SJSA1 (cell line): ENCODE data around the gene MAGEB1. TPM values are rescaled to one million over a fixed set of nuclear protein-coding genes. Genes with fewer than 3 reads are reported as not detected.

Experiments used
- DNase-seq, 2 experiments: peaks; one replicate each; pipeline ENCODE4 v3.0.0-alpha.2; 2015 to 2020; ENCODE audit warnings: low spot score in 2 of 2, low read depth in 1 of 2
- H3K27ac ChIP-seq: fragments of 250-450 bp; sonication (Bioruptor Pico); 2 replicates; pipeline ENCODE4 v1.5.1; 2020; ENCODE audit warnings: mild to moderate bottlenecking, moderate library complexity
- H3K27me3 ChIP-seq: fragments of 250-450 bp; sonication (Bioruptor Pico); replicated peaks from 2 replicates; pipeline ENCODE4 v1.5.1; 2020; ENCODE audit warnings: mild to moderate bottlenecking, moderate library complexity
- H3K36me3 ChIP-seq: fragments of 250-450 bp; sonication (Bioruptor Pico); 2 replicates; pipeline ENCODE4 v1.5.1; 2020; ENCODE audit warnings: mild to moderate bottlenecking
- H3K4me1 ChIP-seq: fragments of 250-450 bp; sonication (Bioruptor Pico); replicated peaks from 2 replicates; pipeline ENCODE4 v1.6.1; 2021; ENCODE audit warnings: mild to moderate bottlenecking
- H3K4me3 ChIP-seq: fragments of 250-450 bp; sonication (Bioruptor Pico); 2 replicates; pipeline ENCODE4 v1.5.1; 2020; ENCODE audit warnings: mild to moderate bottlenecking
- H3K9me3 ChIP-seq: fragments of 250-450 bp; sonication (Bioruptor Pico); replicated peaks from 2 replicates; pipeline ENCODE4 v1.5.1; 2020; ENCODE audit warnings: mild to moderate bottlenecking
- total RNA-seq: library from RNA; depleted of rRNA; stranded (reverse); fragments of >200 nt; shearing (Covaris generic); gene quantifications from 2 replicates; pipeline ENCODE4 v1.2.3, GENCODE V29; 2014; rRNA removed

MAGEB1 gene, protein sequence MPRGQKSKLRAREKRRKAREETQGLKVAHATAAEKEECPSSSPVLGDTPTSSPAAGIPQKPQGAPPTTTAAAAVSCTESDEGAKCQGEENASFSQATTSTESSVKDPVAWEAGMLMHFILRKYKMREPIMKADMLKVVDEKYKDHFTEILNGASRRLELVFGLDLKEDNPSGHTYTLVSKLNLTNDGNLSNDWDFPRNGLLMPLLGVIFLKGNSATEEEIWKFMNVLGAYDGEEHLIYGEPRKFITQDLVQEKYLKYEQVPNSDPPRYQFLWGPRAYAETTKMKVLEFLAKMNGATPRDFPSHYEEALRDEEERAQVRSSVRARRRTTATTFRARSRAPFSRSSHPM
- total RNA-seq: not detected in 2 replicates

DNA sequence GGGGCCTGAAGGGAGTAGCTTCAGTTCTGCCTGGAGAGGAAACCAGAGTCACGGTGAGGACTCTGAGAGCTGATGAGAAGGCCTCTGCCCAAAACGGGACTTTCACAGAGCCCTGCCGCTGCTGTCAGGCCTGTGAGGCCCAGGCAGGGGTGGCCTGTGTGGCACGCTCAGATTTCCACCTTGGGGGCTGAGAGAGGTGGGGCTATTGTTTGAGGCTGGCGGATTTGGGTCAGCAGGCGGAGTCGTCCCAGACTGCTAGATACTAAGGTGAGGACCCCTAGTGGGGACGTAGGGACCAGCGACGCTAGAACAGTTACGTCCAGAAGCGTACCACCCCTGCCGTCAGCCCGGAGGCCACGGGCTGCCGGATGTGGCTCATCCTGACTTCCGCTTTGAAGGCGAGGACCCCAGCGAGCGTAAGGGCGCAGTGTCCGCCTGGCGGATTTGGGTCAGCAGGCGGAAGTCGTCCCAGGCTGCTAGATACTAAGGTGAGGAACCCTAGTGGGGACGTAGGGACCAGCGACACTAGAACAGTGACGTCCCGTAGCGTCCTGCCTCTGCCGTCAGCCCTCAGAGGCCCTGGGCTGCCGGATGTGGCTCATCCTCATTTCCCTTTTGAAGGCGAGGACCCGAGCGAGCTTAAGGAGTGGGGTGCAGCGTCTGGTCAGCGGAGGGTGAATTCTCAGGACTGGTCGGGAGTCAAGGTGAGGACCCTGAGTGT, at the start of gene MAGEB1:
MAGEB1 (plus strand) TSS at position 378 of the 721 bp plus-strand sequence. CDS start 3,348 bp downstream, outside the sequence.
- H3K4me3 ChIP-seq: no peak within 1 kb of the TSS
- H3K27me3 ChIP-seq: no peaks in the 10 kb centered on the region
- H3K36me3 ChIP-seq: no peaks in the 10 kb centered on the region
- H3K27ac ChIP-seq: no peak within 1 kb of the TSS
- H3K4me1 ChIP-seq: no peaks in the 10 kb centered on the region
- DNase-seq: no peak
- no peaks in the 10 kb centered on the region for H3K9me3 ChIP-seq

DNA sequence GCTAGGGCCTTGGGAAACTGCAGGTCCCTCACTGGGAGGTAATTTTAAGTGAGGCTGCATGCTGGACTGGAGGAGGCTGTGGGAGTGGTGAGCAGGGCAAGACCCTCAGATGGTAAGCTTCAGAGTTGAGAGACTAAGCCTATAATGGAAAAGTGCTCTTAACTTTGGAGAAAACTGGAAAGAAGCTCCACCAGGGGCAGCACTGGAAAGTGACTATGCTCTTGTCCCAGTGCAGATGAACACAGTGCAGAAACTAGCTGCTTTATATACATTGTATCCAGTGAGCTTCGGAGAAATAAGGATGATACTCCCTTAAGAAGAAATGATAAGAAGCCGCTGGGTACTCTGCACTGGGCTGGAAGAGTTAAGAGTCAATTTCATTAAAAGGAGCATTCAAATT, 34.8 kb upstream of the MAGEB1 start:
- H3K36me3 ChIP-seq: no peaks in the 10 kb centered on the region
- H3K4me3 ChIP-seq: no peak overlapping the region
- no peaks in the 10 kb centered on the region for H3K4me1 ChIP-seq
- no peak overlapping the region for H3K27ac ChIP-seq
- H3K9me3 ChIP-seq: no peaks in the 10 kb centered on the region
- no peak for DNase-seq
- H3K27me3 ChIP-seq: no peaks in the 10 kb centered on the region

DNA sequence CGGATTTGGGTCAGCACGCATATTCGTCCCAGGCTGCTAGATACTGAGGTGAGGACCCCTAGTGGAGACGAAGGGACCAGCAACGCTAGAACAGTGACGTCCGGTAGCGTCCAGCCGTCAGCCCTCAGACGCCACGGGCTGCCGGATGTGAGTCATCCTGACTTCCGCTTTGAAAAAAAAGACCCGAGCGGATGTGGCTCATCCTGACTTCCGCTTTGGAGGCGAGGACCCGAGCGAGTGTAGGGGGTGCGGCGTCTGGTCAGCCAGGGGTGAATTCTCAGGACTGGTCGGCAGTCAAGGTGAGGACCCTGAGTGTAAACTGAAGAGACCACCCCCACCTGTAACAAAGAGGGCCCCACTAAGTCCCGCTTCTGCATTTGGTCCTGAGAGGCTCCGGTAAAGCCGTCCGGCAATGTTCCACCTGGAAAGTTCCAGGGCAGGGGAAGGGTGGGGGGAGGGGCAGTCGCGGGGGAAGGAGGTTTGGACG, 31.5 kb upstream of the MAGEB1 start, which contains the start of gene MAGEB2:
MAGEB2 (plus strand) TSS at position 207 of the 487 bp plus-strand sequence. CDS start 3,018 bp downstream, outside the sequence.
- no peak for DNase-seq
- H3K27me3 ChIP-seq: no peaks in the 10 kb centered on the region
- H3K27ac ChIP-seq: no peak within 1 kb of the TSS
- H3K36me3 ChIP-seq: no peaks in the 10 kb centered on the region
- H3K4me3 ChIP-seq: no peak within 1 kb of the TSS
- H3K4me1 ChIP-seq: no peaks in the 10 kb centered on the region
- no peaks in the 10 kb centered on the region for H3K9me3 ChIP-seq

DNA sequence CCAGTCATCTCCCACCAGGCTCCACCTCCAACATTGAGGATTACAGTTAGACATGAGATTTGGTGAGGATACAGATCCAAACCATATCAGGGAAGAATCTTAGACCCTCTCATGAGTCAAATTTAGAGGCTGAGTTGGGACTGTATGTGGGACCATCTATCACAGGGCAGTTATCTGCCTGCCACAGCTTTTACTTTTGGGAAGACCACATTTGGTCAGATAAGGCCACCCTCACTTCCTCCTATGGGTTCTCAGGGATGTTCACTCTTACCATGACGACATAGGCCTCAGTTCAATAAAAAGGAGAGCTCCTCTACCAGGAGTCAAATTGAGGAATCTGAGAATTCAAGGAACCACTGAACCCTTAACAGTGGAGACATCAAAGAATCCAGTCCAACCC, 29.5 kb upstream of the MAGEB1 start:
- Histone ChIP-seq H3K27ac (no peak overlapping the region), H3K27me3 (no peaks in the 10 kb centered on the region), H3K9me3 (no peaks in the 10 kb centered on the region), H3K4me1 (no peaks in the 10 kb centered on the region), H3K36me3 (no peaks in the 10 kb centered on the region), H3K4me3 (no peak overlapping the region)
- DNase-seq: no peak

DNA sequence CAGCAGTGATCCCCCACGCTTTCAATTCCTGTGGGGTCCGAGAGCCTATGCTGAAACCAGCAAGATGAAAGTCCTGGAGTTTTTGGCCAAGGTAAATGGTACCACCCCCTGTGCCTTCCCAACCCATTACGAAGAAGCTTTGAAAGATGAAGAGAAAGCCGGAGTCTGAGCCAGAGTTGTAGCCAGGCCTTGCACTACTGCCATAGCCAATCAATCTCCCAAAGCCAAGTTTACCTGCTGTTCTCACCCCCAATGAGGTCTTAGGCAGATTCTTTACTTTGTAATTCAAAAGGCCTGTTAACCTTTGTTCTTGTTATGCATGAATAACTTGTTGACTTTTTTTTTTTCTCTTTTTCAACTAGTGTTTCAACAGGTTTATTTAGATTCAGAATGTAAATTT, 27.6 kb upstream of the MAGEB1 start:
- no peaks in the 10 kb centered on the region for H3K36me3 ChIP-seq
- no peaks in the 10 kb centered on the region for H3K4me1 ChIP-seq
- H3K27ac ChIP-seq: no peak overlapping the region
- no peaks in the 10 kb centered on the region for H3K9me3 ChIP-seq
- H3K4me3 ChIP-seq: no peak overlapping the region
- no peak for DNase-seq
- no peaks in the 10 kb centered on the region for H3K27me3 ChIP-seq

DNA sequence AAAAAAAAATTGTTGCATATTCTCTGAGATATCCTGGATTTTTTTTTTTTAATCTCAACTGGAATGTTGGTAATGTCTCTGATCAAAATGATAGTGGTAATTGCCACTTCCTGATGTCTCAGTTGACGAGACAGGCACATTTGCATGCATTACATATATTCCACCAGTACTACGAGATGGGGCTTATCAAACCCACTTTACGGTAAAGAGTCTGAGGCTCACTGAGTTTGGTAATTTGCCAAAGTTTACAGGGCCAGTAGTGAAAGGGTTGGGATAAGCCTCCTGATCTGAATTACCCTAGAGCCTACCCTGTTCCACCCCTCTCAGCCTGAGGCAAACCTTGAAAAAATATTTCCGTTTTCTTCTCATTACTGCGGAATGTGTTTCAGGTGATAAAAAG, 26.3 kb upstream of the MAGEB1 start:
- H3K27ac ChIP-seq: no peak overlapping the region
- H3K27me3 ChIP-seq: no peaks in the 10 kb centered on the region
- H3K4me1 ChIP-seq: no peaks in the 10 kb centered on the region
- H3K9me3 ChIP-seq: no peaks in the 10 kb centered on the region
- H3K4me3 ChIP-seq: no peak overlapping the region
- no peaks in the 10 kb centered on the region for H3K36me3 ChIP-seq
- DNase-seq: no peak

DNA sequence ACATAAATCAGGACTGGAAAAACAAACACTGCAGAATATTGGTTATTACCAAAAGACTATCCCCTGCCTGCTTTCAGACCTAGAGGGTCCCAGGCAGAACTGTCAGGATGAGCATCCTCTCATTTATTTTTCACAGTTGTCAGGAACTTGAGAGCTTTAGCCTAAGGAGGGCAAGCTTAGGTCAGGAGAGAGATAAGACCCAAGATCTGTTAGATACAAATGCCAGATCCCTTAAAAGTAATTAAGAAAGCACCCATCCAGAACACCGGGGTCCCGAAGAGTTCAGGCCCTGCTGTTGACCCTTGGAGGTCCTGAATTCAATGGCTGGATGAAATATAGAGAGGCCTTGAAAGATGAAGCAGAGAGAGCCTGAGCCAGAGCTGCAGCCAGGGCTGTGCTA, 22.4 kb upstream of the MAGEB1 start:
- no peaks in the 10 kb centered on the region for H3K36me3 ChIP-seq
- H3K27ac ChIP-seq: no peak overlapping the region
- no peaks in the 10 kb centered on the region for H3K4me1 ChIP-seq
- DNase-seq: no peak
- H3K4me3 ChIP-seq: no peak overlapping the region
- no peaks in the 10 kb centered on the region for H3K9me3 ChIP-seq
- H3K27me3 ChIP-seq: no peaks in the 10 kb centered on the region

DNA sequence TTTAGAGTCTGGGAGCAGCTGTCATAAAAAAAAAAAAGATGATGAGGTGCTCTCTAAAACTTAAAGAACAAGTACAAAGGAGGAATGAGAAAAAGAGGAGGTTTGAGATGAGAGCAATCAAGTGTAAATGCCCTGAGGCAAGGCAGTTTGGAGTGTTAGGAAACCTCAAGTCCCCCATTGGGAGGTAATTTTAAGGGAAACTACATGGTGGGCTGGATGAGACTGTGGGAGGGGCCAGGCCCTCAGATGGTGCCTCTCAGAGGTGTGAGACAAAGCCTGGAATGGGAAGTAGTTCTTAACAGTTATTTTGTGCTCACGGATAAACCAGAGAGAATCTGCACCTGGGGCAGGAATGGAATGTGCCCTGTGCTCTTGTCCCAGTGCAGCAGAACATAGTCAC, 18.4 kb upstream of the MAGEB1 start:
- H3K27me3 ChIP-seq: no peaks in the 10 kb centered on the region
- H3K36me3 ChIP-seq: no peaks in the 10 kb centered on the region
- H3K4me3 ChIP-seq: no peak overlapping the region
- H3K4me1 ChIP-seq: no peaks in the 10 kb centered on the region
- H3K9me3 ChIP-seq: no peaks in the 10 kb centered on the region
- H3K27ac ChIP-seq: no peak overlapping the region
- DNase-seq: no peak

DNA sequence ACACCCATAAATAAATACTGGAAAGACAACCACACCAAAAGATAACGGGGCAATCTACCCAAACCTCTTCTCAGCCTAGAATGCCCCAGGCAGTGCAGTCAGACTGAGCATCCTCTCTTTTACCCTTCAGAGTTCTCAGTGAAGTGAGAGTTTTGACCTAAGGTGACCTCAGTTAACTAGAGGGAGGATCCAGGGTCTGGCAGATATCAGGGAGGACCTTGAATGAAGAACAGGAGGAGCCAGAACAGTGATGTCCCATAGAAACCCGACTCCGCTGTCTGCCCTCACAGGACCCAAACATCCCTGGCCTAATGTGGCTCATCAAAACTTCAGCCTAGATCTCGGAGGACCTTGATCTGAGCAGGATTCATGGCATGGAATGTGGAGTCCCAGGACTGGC, 16.6 kb upstream of the MAGEB1 start, which contains the start of gene MAGEB3:
MAGEB3 (plus strand) TSS at position 263 of the 400 bp plus-strand sequence. CDS start 5,268 bp downstream, outside the sequence.
- Histone ChIP-seq H3K9me3 (no peaks in the 10 kb centered on the region), H3K36me3 (no peaks in the 10 kb centered on the region), H3K4me1 (no peaks in the 10 kb centered on the region), H3K27ac (no peak within 1 kb of the TSS), H3K27me3 (no peaks in the 10 kb centered on the region), H3K4me3 (no peak within 1 kb of the TSS)
- DNase-seq: no peak

DNA sequence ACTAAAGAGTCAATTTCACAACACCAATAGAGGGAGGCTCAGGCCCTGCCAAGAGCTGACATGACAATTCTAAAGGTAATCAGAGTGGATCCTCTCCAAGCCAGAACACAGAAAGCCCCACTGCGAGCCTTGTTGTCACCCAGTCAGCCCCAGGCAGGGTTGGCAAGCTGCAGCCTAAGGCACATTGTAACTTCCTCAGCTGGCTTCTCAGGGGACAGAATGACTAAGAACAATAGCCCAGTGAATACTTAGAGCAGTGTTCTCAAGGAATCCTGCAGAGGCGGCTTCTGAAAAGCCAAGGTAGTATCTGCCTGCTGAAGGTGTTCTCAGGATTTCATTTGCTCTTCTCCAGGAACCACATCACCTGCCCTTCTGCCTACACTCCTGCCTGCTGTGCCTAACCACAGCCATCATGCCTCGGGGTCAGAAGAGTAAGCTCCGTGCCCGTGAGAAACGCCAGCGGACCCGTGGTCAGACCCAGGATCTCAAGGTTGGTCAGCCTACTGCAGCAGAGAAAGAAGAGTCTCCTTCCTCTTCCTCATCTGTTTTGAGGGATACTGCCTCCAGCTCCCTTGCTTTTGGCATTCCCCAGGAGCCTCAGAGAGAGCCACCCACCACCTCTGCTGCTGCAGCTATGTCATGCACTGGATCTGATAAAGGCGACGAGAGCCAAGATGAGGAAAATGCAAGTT, 5.1 kb upstream of the MAGEB1 start, which contains the start of gene MAGEB4:
MAGEB4 (plus strand) TSS at position 277 of the 692 bp plus-strand sequence; CDS start at position 413, 136 bp downstream.
- H3K9me3 ChIP-seq: no peaks in the 10 kb centered on the region
- no peaks in the 10 kb centered on the region for H3K27me3 ChIP-seq
- no peak within 1 kb of the TSS for H3K27ac ChIP-seq
- H3K4me1 ChIP-seq: no peaks in the 10 kb centered on the region
- H3K36me3 ChIP-seq: no peaks in the 10 kb centered on the region
- H3K4me3 ChIP-seq: no peak within 1 kb of the TSS
- no peak for DNase-seq

DNA sequence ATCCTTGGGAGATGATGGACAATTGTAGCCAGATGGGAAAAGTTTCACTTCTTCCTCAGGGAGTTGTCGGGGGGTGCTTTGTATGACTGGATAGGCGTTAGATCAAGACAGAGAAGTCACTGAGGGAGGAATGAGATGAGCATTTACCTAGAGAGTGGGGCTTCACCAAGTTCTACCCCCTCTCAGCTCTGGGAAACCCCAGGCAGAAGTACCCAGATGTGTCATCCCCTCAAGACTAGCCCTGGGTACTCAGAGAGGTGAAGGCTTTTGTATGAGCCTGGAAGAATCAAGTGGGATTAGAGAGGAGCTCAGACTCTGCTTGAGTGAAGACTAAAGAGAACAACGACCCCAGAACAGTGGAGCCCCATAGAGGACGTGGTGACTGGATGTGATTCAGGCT, 1.9 kb downstream of the MAGEB1 start:
- Histone ChIP-seq H3K36me3 (no peaks in the 10 kb centered on the region), H3K27ac (no peak overlapping the region), H3K9me3 (no peaks in the 10 kb centered on the region), H3K4me1 (no peaks in the 10 kb centered on the region), H3K4me3 (no peak overlapping the region), H3K27me3 (no peaks in the 10 kb centered on the region)
- no peak for DNase-seq

DNA sequence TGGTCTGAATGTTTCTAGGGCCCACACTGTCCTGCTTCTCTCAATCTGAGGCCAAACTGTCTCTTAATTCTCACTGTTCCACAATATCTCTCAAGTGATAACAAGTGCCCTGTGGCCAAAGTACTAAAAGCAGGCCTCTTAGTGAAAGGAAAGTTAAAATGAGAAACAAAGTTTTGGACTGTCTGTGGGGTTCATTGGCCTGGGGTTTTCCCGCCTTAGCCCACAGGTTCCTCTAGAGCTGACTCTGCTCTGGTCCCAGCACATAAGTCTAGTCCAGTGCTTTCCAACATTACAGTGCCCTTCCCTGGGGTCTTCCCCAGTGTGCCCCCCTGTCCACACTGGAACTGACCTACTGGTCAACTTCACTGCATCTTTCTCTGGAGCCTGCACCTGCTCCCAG, 6.3 kb downstream of the MAGEB1 start:
- Histone ChIP-seq H3K9me3 (no peaks in the 10 kb centered on the region), H3K4me1 (no peaks in the 10 kb centered on the region), H3K27ac (no peak overlapping the region), H3K36me3 (no peaks in the 10 kb centered on the region), H3K27me3 (no peaks in the 10 kb centered on the region), H3K4me3 (no peak overlapping the region)
- DNase-seq: no peak

DNA sequence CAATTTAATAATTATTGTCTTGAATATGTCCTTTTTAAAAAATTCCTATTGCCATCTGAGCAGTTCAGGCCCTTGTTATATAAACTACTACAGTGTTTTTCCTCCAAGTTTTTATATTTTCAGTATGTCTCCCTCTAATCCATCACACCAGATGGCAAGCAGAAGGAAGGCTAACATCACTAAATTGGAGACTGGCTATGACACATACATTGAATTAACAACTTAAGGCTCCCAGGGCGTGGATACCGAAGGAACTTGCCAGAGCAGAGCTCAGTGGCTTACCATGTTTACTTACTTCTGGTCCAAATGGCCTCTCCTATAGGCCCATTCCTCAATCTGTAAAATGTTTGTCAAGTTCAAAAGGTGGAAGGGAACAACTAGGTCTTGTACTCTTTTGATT, 13.0 kb downstream of the MAGEB1 start:
- no peak overlapping the region for H3K4me3 ChIP-seq
- no peaks in the 10 kb centered on the region for H3K4me1 ChIP-seq
- H3K9me3 ChIP-seq: no peaks in the 10 kb centered on the region
- H3K27me3 ChIP-seq: no peaks in the 10 kb centered on the region
- no peaks in the 10 kb centered on the region for H3K36me3 ChIP-seq
- H3K27ac ChIP-seq: no peak overlapping the region
- no peak for DNase-seq
